ENCODE measurements around the gene VAV2.

Gene VAV2

DNA sequence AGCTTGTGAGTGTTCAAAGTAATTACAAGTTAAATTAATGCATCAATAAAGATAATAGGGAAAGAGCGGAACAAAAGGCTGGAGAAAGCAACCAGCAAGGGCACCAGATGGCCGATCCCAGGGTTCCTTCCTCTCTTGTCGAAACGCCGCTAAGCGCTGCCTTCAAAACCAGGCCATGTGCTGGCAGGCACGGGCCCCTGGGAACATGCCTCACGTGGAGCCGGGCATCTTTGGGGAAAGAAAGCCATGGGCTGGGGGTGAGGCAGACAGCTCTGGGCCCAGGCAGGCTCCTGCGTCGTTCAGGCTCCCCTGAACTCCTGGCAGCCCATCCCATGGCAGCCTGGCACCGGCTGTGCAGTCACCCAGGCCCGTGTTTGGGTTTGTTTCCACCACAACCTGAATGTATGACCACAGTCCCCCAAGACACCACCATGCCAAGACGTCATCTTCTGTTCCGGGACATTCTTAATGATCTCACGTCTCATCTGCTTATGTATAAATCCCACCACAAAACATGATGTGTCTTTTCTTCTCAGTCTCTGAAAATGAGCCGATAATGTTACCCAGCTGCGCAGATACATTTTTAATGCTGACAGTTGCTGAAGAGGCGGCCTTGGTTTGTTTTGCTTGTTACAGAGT is 143.5 kb downstream of the VAV2 start:
- no peak for DNase-seq

- no peak for DNase-seq
Measured at GRCh38 chr9:133846483-133847090, 145.5 kb downstream of the VAV2 start.

GRCh38 chr9:133845440-133845839 is 146.7 kb downstream of the VAV2 start:
- DNase-seq, result no peak

DNA sequence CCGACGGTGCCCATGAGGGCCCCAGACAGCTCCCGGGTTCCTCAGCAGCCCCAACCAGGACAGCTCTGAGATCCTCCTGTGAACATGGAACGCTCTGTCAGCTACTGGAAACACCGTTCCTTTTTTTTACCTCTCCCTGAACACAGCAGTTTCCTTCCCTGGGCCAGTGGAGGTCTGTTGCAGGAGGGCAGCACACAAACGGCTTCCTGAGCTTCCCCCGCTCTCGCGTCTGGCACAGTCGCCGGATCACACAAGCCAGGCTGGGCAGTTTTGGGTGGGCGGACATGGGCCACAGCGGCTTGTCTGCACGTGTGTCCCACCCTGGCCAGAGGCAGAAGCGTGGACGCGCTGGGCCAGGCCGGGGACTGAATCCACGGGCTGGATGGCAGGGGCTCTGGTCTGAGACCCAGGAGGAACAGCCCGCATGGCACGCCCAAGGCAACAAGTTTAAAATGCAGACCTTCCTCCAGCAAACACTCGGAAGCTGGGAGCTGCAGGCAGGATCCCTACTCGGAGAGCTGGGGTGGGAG is 147.2 kb downstream of the VAV2 start:
- DNase-seq, result no peak

DNA sequence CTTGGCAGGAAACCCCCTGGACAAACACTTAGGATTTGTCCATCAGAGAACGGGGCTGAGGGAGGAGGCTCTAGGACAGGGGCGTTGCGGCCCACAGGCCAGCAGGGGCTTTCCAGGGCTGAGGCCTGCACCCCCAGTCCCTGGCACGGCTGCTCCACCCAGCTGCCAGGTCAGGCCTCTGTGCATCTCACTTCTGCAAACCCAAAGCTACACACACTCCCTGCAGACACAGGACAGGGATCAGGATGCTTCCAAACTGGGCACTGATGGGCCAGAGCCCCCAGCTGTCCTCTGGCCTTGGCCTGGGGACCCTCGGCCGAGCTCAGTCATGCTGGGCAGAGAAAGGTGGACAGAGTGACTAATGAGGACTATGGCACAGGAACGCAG is 147.7 kb downstream of the VAV2 start:
- no peak for DNase-seq

GRCh38 chr9:133843751-133844397 is 148.2 kb downstream of the VAV2 start:
- DNase-seq, result peak; percentile 46

DNA sequence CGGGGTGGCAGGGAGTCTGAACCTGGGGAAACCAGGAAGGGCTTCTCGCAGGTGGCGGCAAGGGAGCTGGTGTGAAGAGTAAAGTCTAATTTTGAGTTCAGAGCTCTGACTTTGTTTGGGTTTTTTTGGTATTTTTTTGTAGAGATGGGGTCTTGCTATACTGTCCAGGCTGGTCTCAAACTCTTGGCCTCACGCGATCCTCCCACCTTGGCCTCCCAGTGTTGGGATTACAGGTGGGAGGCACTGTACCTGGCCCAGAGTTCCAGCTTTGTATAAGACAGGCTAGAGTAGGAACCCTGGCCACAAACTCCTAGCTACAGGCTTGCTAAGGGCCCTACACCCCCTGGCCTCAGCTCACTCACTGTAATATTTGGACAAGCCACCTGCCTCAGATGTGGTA is 148.9 kb downstream of the VAV2 start:
- no peak for DNase-seq

GRCh38 chr9:133842721-133843227 is 149.3 kb downstream of the VAV2 start:
- DNase-seq, result peak; percentile 89

DNA sequence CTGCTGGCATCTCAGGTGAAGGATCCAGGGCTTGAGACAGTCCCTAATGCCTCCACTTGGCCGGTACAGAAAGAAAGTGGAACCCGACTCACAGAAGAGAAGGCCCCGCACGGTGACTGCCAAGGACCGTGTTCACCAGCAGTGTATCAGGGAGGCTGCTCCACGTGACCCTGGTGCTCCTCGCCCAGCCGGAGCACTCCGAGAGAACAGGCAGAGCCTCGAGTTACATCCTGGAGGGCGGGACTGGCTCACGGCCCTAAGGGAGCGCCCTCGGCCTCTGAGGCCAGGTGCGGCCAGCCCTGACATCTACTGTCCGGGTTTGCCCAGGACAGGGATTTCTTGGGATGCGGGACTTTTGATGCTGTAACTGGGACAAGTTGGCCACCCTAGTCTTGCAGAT is 149.9 kb downstream of the VAV2 start:
- no peak for DNase-seq

DNA sequence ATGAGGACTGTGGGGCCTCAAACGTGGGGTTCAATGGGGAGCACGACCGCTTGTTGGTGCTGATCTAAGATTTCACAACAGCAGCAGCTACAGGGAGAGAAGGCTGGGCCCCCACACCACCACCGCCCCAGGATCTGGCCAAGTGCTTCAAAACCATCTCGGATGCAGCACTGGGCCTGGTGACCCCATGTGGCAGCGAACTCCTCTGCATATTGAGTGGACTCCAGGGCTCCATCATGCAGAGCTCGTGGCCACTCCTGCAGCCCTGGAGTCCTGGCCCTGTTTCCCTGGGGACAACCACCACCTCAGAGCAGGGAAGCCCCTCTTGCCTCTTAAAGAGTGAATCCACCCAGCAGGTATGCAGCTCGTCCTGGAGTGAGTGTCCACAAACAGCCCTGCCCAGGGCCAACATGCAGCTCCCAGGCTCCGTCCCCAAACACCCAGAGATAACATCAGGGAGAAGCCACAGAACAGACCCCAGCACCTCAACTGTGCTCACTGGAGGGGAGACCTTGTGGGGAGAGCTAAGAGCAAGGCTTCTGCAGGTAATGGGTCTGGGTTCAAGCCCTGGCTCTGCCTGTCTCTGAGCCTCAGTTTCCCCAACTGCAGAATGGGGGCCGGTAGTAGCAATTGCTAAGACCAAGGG is 150.8 kb downstream of the VAV2 start:
- DNase-seq, result no peak

GRCh38 chr9:133839822-133840329 is 152.2 kb downstream of the VAV2 start:
- DNase-seq, result no peak

DNA sequence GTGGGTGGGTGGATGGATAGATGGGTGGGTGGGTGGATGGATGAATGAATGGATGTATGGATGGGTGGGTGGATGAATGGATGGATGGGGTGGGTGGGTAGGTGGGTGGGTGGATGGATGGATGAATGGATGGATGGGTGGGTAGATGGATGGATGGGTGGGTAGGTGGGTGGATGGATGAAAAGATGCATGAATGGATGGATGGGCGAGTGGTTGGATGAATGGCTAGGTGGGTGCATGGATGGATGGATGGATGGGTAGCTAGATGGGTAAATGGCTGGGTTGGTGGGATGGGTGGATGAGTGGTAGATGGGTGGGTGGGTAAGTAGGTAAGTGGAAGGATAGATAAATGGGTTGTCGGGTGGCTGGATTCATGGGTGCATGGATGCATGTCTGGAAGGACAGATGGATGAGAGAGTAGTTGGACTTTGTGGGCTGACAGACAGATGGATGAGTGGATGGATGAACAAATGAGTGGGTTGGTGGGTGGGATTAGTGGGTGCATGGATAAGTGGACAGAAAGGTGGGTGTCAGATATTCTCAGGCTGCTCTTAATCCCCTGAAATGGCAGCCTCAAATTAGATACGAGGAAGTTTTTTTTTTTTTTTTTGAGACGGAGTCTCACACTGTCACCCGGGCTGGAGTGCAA is 153.1 kb downstream of the VAV2 start:
- DNase-seq, result no peak

DNA sequence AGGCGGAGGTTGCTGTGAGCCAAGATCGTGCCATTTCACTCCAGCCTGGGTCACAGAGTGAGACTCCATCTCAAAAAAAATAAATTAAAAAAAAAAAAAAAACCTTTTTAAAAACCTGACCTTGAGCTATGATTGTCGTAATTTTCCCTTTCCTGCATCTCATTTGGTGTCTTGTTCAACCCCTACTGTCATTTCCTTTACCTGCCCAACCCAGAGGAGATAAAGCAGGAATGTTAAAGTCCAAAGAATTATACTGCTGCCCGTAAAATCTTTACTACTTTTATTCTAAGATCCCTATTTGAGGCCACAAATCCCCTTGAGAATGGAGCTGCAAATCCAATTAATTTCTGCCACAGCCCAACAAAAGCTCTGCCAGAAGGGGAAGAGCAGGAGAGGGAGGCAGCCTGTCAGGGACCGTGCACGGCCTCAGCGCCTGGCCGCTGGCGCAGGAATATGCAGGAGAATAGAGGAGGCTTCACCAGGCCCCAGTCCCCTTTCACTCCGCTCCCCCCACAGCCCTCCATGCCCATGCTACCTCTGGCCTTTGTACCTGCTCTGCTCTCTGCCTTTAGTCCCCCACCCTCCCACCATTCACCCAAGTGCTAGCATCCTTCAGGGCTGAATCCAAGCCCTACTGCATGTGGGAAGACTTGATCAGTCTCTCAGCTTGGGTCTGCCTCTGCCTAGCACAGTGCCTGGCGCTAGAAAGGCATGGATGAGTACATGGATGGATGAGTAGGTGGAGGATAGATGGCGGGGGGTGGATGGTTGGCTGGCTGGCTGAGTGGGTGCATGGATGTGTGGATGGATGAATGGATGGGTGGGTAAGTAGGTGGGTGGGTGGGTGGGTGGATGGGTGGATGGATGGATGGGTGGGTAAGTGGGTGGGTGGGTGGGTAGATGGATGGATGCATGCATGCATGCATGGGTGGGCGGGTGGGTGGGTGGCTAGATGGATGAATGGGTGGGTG is 154.2 kb downstream of the VAV2 start:
- no peak for DNase-seq

- DNase-seq, result no peak
Measured at GRCh38 chr9:133836818-133837217, 155.3 kb downstream of the VAV2 start.

DNA sequence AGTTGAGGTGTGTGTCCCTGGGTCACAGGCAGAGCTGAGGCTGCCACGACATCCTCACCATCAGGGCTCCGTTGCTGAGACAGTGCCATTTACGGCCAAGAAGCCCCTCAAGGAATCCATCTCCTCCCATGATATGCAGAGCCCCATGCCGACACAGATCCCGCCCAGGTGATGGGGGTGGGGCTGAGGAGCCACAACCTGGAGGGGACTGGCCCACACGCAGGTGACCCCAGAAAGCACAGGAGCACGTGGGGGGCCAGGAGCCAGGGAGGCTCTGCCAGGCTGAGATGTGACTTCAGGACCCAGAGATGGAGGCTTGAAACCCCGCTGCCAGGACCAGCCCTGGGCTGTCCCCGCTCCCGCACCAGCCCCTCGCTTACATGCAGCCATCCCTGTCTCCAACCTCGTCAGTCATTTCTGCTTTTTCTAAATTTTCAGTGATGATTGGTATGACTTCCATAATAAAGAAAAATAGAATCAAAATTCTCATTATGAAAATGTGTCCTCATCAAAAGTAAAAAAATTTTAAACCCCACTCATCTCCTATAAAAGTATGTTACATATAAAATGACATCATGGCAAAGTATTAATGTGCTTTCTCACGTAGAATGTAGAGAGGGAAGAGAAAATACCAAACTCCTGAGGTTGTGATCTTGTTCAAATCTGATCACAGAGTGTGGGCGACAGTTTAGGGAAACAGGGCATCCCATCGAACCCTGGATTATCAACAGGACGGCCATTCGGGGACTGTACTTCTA is 155.9 kb downstream of the VAV2 start:
- no peak for DNase-seq

- DNase-seq, result no peak
Measured at GRCh38 chr9:133835262-133835901, 156.7 kb downstream of the VAV2 start.

GRCh38 chr9:133834080-133834976 is 157.8 kb downstream of the VAV2 start:
- DNase-seq, result no peak

GRCh38 chr9:133833388-133834025 is 158.6 kb downstream of the VAV2 start:
- DNase-seq, result no peak

GRCh38 chr9:133832877-133833276 is 159.2 kb downstream of the VAV2 start:
- DNase-seq, result no peak
